Caki2 (cell line): ENCODE measurements around the gene NPAS2. TPM values are rescaled to one million over a fixed set of nuclear protein-coding genes. Genes with fewer than 3 reads are reported as not detected.
A peak's percentile ranks its signal among the peaks of the same experiment; 100 is the strongest.

Source experiments
- DNase-seq: peaks from one replicate; pipeline ENCODE4 v3.0.0-alpha.2; 2015; ENCODE audit warnings: low read depth
- in situ Hi-C: cut with HindIII; loops from 2 replicates; pipeline ENCODE4 v1.10.0; 2016; ENCODE audit warnings: low sequenced_read_pairs, low pct_unique_long_range_greater_than_20kb, mixed read lengths
- total RNA-seq: library from RNA; depleted of rRNA; stranded (reverse); fragments of >200 nt; shearing (Covaris generic); gene quantifications from 2 replicates; pipeline ENCODE4 v1.2.3, GENCODE V29; 2014; ENCODE audit warnings: low replicate concordance

NPAS2 gene
- total RNA-seq, 1 experiment from 2014 or later: 2.0 TPM

- in situ Hi-C loops: no loop called here
- no peak for DNase-seq
These were observed 166.2 kb downstream of the NPAS2 start for GRCh38 chr2:100986157-100986556.

- in situ Hi-C loops: no loop called here
- no peak for DNase-seq
These were observed 167.6 kb downstream of the NPAS2 start for GRCh38 chr2:100987536-100987935.

- no peak for DNase-seq
- in situ Hi-C loops: no loop called here
These were observed 168.0 kb downstream of the NPAS2 start for GRCh38 chr2:100987974-100988373.

GRCh38 chr2:100988630-100989417 is 168.9 kb downstream of the NPAS2 start:
- in situ Hi-C loops: no loop called here
- no peak for DNase-seq

GRCh38 chr2:100989666-100990065 is 169.7 kb downstream of the NPAS2 start:
- DNase-seq: no peak
- in situ Hi-C loops: no loop called here

GRCh38 chr2:100990166-100990565 is 170.2 kb downstream of the NPAS2 start:
- in situ Hi-C loops: no loop called here
- no peak for DNase-seq

- in situ Hi-C loops: no loop called here
- no peak for DNase-seq
These were observed 170.9 kb downstream of the NPAS2 start for GRCh38 chr2:100990650-100991403.

- in situ Hi-C loops: no loop called here
- no peak for DNase-seq
These were observed 171.4 kb downstream of the NPAS2 start for GRCh38 chr2:100991404-100991773.

- in situ Hi-C loops: no loop called here
These were observed 172.3 kb downstream of the NPAS2 start for GRCh38 chr2:100992262-100992661.

GRCh38 chr2:100993294-100993693 is 173.4 kb downstream of the NPAS2 start:
- in situ Hi-C loops: no loop called here
- DNase-seq: no peak

More at GRCh38 chr2:100992262-100992661, 172.3 kb downstream of the NPAS2 start:
- DNase-seq: no peak

- DNase-seq: no peak
- in situ Hi-C loops: no loop called here
These were observed 175.6 kb downstream of the NPAS2 start for GRCh38 chr2:100995309-100996075.

GRCh38 chr2:100997509-100998234 is 177.7 kb downstream of the NPAS2 start:
- no peak for DNase-seq
- in situ Hi-C loops: no loop called here

GRCh38 chr2:100998235-100998573 is 178.3 kb downstream of the NPAS2 start:
- in situ Hi-C loops: no loop called here
- DNase-seq: no peak

GRCh38 chr2:100999995-101000394 is 180.1 kb downstream of the NPAS2 start:
- in situ Hi-C loops: no loop called here
- no peak for DNase-seq

GRCh38 chr2:101001691-101002561 is 182.0 kb downstream of the NPAS2 start, which contains the start of gene RPL31:
RPL31 (plus strand) TSS chr2:101002289; CDS start chr2:101002702, 413 bp downstream.
- in situ Hi-C loops: no loop called here
- peak; percentile 96 for DNase-seq

- in situ Hi-C loops: no loop called here
- DNase-seq: peak; percentile 26
These were observed 182.8 kb downstream of the NPAS2 start for GRCh38 chr2:101002562-101003277.

GRCh38 chr2:101003278-101003775 is 183.4 kb downstream of the NPAS2 start:
- no peak for DNase-seq
- in situ Hi-C loops: no loop called here
